KBM-7 (cell line): Measurements from ENCODE around the gene ERO1A.
"Not testable (repeated sequence)": the region's sequence is repeated elsewhere in the genome, so short reads cannot be mapped to it uniquely, and the experiment has no call there.

ENCODE experiments used
- DNase-seq: peaks from one replicate; pipeline ENCODE4 v3.0.0-alpha.2; 2015
- in situ Hi-C: fragments of 300-500 bp; cut with MboI; formaldehyde crosslinking; loops from 2 replicates; pipeline ENCODE4 v1.14.3; 2020; ENCODE audit warnings: low sequenced_read_pairs, low pct_unique_long_range_greater_than_20kb, mixed read lengths

The ERO1A gene

GRCh38 chr14:52695481-52696091 is at the start of gene ERO1A:
TSS of gene ERO1A (minus strand) at chr14:52695558. CDS start at chr14:52695481, 77 bp downstream.
- DNase-seq: peak; percentile 49
- in situ Hi-C loops: no loop called here

- DNase-seq: no peak
- in situ Hi-C loops: no loop called here
Observed at GRCh38 chr14:52741865-52742264, 46.5 kb upstream of the ERO1A start.

DNA sequence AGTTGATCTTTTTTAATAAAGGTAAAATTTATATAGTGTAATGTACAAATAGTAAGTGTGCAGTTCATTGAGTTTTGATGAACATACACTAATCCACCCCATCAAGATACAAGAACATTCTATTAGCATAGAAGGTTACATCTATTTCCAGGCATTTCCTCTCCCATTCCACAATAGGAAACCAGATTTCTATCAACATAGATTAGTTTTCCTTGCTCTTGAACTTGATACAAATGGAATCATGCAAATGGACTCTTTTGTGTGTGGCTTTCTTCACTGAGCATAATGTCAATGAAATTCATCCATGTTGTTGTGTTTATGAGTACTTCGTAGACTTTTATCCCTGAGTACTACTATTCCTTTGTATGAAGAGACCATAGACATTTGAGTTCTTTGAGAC is 45.4 kb upstream of the ERO1A start:
- in situ Hi-C loops: no loop called here
- no peak for DNase-seq

- no peak for DNase-seq
- in situ Hi-C loops: no loop called here
Observed at GRCh38 chr14:52738409-52738808, 43.1 kb upstream of the ERO1A start.

- no peak for DNase-seq
- in situ Hi-C loops: no loop called here
Observed at GRCh38 chr14:52735921-52736489, 40.6 kb upstream of the ERO1A start.

DNA sequence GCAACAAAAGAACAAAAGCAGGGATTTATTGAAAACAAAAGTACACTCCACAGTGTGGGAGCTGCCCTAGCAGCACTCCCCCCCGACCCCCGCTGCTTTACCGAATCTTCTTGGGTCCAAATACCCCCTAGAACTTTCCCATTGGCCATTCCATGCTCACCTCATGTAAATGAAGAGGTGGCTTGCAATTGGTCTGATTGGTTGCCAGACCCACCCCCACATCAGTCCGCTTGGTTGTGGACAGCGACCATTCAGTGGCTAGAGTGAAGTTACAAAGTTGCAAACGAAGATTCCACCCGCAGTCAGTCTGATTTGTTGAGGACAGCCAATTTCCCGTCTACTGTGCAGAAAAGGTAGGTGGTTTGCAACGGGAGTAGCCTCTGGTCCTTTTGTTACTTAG is 38.5 kb upstream of the ERO1A start:
- no peak for DNase-seq
- in situ Hi-C loops: no loop called here

DNA sequence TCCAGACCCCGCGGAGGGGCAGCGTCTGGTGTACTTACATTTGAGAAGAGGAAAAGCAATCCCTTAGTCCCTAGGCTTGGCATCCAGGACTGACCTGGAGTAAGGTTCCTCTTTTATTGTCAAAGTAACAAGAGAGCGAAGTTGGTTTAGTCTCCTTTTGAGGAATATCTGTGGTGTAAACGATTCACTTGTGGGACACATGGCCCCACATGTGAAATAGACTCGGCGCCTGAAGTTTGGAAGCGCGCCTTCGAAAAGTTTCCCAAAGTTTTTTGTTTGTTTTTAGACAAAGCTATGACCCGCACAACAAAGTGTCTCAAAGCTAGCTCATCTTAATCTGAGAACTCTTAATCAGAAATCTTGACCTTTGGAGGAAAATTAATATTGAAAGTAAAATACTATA is 35.4 kb upstream of the ERO1A start:
- in situ Hi-C loops: no loop called here
- no peak for DNase-seq

- DNase-seq: peak; percentile 97
- in situ Hi-C loops: no loop called here
Observed at GRCh38 chr14:52729925-52730708, 34.8 kb upstream of the ERO1A start, which contains the start of gene STYX. TSS of gene STYX (plus strand) at chr14:52730166. CDS start at chr14:52730475, 309 bp downstream.

- in situ Hi-C loops: no loop called here
Observed at GRCh38 chr14:52729585-52729924, 34.2 kb upstream of the ERO1A start.

DNA sequence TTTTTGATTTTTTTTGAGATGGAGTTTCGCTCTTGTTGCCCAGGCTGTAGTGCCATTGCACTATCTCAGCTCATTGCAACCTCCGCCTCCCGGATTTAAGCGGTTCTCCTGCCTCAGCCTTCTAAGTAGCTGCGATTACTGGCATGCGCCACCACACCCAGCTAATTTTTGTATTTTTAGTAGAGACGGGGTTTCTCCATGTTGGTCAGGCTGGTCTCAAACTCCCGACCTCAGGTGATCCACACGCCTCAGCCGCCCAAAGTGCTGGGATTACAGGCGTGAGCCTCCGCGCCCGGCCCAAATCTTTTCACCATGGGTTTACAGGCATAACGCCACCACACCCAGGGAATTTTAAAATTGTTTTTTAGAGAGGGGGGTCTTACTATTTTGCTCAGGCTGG is 33.7 kb upstream of the ERO1A start:
- DNase-seq, in situ Hi-C loops: not testable (repeated sequence)

More at GRCh38 chr14:52729585-52729924, 34.2 kb upstream of the ERO1A start:
- no peak for DNase-seq

GRCh38 chr14:52727509-52727908 is 32.2 kb upstream of the ERO1A start:
- in situ Hi-C loops, DNase-seq: not testable (repeated sequence)

DNA sequence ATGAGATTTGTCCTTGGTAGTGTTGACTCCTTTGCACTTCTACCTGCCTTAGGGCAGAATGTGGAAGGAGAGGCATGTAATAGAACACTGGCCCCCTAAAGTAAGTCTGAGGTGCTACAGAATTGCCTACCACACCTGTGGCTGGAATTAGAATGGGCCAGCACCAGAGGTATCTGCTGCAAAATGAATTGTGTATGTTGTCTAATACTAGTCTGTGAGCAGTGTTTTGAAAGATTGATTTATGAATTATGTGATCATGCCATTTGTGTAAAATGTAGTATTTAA is 28.9 kb upstream of the ERO1A start:
- DNase-seq: no peak
- in situ Hi-C loops: no loop called here

DNA sequence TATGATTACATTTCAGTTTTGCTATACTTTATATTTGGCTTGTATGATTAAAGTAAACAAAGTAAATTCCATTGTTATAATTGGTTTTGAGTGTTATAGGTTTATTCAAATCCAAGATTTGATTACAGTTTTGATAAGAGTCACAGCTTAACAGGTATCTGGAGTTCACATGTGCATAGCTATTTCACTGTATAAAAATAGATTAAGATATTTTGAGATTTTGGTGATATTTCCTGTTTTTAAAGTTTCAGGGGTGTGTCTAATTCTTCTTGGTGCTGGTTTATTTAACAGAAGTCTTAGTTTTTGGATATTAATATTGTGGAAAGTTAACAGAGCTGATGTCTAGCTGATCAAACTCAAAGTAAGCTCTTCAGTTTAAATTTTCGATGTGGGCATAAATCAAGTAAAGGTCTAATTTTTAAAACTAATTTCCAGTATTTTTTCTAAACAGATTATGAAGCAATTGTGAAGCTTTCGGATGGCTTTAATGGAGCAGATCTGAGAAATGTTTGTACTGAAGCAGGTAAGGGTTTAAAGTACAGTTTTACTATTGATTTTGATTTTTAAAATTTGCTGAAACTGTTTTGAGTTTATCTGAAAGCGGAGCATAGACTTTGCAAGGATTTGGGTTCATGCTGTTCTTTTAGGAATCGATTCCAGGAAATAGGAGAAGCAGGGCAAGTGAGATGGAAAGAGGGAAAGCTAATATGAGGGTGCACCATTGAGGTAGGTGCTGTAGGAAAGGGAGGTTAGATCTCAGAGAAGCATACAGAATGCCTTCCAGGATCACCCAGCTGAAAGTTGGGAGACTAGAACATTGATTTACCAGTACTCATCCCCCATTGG is 28.4 kb upstream of the ERO1A start:
- in situ Hi-C loops: no loop called here
- no peak for DNase-seq

DNA sequence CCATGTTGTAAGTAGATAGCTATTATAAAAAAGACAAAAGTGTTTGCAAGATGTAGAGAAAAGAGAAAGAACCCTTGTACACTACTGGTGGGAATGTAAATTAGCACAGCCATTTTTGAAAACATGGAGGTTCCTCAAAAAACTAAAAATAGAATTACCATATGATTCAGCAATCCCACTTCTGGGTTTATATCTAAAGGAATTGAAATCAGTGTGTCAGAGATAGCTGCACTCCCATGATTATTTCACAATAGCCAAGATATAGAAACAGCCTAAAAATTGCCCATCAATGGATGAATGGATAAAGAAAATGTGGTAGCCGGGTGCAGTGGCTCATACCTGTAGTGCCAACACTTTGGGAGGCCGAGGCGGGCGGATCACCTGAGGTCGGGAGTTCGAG is 20.8 kb upstream of the ERO1A start:
- in situ Hi-C loops: no loop called here
- DNase-seq: no peak

GRCh38 chr14:52711666-52712065 is 16.3 kb upstream of the ERO1A start:
- in situ Hi-C loops: no loop called here
- no peak for DNase-seq

- DNase-seq: peak; percentile 89
- in situ Hi-C loops: no loop called here
Observed at GRCh38 chr14:52706724-52707706, 11.7 kb upstream of the ERO1A start, which contains the start of gene PSMC6. TSS of gene PSMC6 (plus strand) at chr14:52707200. CDS start at chr14:52707220, 20 bp downstream.

GRCh38 chr14:52706286-52706685 is 10.9 kb upstream of the ERO1A start:
- in situ Hi-C loops: no loop called here
- peak; percentile 46 for DNase-seq

- in situ Hi-C loops: no loop called here
- DNase-seq: no peak
Observed at GRCh38 chr14:52703664-52704063, 8.3 kb upstream of the ERO1A start.

- no peak for DNase-seq
- in situ Hi-C loops: no loop called here
Observed at GRCh38 chr14:52703225-52703624, 7.9 kb upstream of the ERO1A start.
